SK-N-SH (cell line): ENCODE data around the gene CYSTM1. TPM values are rescaled to one million over a fixed set of nuclear protein-coding genes. Genes with fewer than 3 reads are reported as not detected.

ENCODE experiments used
- CTCF ChIA-PET: fragments of 300-600, 350-600 bp; formaldehyde crosslinking; extraction: SDS; loops from one replicate; lab custom pipeline; 2021; lab: Yijun Ruan, JAX
- POLR2A ChIA-PET: fragments of 350-600 bp; sonication (Branson Sonifier 250); formaldehyde crosslinking; extraction: SDS; loops from one replicate; lab custom pipeline; 2020; ENCODE audit warnings: antibody characterized with exemption, inconsistent platforms; lab: Yijun Ruan, JAX
- DNase-seq: peaks from one replicate; pipeline ENCODE4 v3.0.0; 2012
- H2AFZ ChIP-seq: fragments of 200-600 bp; sonication (generic); 2 replicates; pipeline ENCODE4 v1.8.1; 2016; ENCODE audit warnings: antibody characterized with exemption, mild to moderate bottlenecking, low read depth
- H3F3A ChIP-seq: fragments of 200-600 bp; sonication (generic); replicated peaks from 2 replicates; pipeline ENCODE3; 2016; ENCODE audit warnings: antibody characterized with exemption, mild to moderate bottlenecking; ENCODE audit not compliant: insufficient read depth
- H3K27ac ChIP-seq, 2 experiments: fragments of 200-500 bp in 1 of 2; fragments of 200-600 bp in 1 of 2; sonication (Bioruptor generic) in 1 of 2; sonication (generic), shearing (Covaris generic) in 1 of 2; 2 replicates each; pipeline versions ENCODE4 v1.5.1 to v1.6.1; 2014 to 2016; ENCODE audit warnings: low read depth in 2 of 2, inconsistent platforms in 1 of 2, low read length in 1 of 2, mild to moderate bottlenecking in 1 of 2, mixed read lengths in 1 of 2
- H3K27me3 ChIP-seq: fragments of 200-600 bp; sonication (generic), shearing (Covaris generic); 2 replicates; pipeline ENCODE4 v1.6.1; 2016; ENCODE audit warnings: mixed run types; ENCODE audit not compliant: insufficient read depth
- H3K36me3 ChIP-seq, 2 experiments: fragments of 200-500 bp in 1 of 2; fragments of 200-600 bp in 1 of 2; sonication (Bioruptor generic) in 1 of 2; sonication (generic) in 1 of 2; replicated peaks in 1 of 2; 2 replicates each; pipeline versions ENCODE3 to v1.5.1; 2014 to 2016; ENCODE audit warnings: low read length in 1 of 2, mild to moderate bottlenecking in 1 of 2; ENCODE audit not compliant: insufficient read depth in 2 of 2, control insufficient read depth in 1 of 2
- H3K4me1 ChIP-seq, 2 experiments: fragments of 200-500 bp in 1 of 2; fragments of 200-600 bp in 1 of 2; sonication (Bioruptor generic) in 1 of 2; sonication (generic), shearing (Covaris generic) in 1 of 2; 2 replicates each; pipeline versions ENCODE4 v1.5.1 to v1.6.1; 2014 to 2016; ENCODE audit warnings: low read depth in 1 of 2, low read length in 1 of 2, mixed run types in 1 of 2; ENCODE audit not compliant: insufficient read depth in 2 of 2, control insufficient read depth in 1 of 2
- H3K4me2 ChIP-seq: fragments of 200-600 bp; sonication (generic), shearing (Covaris generic); 2 replicates; pipeline ENCODE4 v1.6.1; 2017; ENCODE audit warnings: mixed run types
- H3K4me3 ChIP-seq, 2 experiments: fragments of 200-500 bp in 1 of 2; fragments of 200-600 bp in 1 of 2; sonication (Bioruptor generic) in 1 of 2; sonication (generic), shearing (Covaris generic) in 1 of 2; 2 replicates each; pipeline versions ENCODE4 v1.5.1 to v1.8.1; 2014 to 2016; ENCODE audit warnings: low read depth in 2 of 2, inconsistent platforms in 1 of 2, low read length in 1 of 2, mild to moderate bottlenecking in 1 of 2, mixed read lengths in 1 of 2, moderate library complexity in 1 of 2
- H3K79me2 ChIP-seq: fragments of 200-600 bp; sonication (generic); 2 replicates; pipeline ENCODE4 v1.8.1; 2017; ENCODE audit warnings: mild to moderate bottlenecking; ENCODE audit not compliant: insufficient read depth
- H3K9ac ChIP-seq: fragments of 200-600 bp; sonication (generic); 2 replicates; pipeline ENCODE4 v1.6.1; 2017; ENCODE audit warnings: mixed run types
- H3K9me2 ChIP-seq: fragments of 200-600 bp; sonication (generic); 2 replicates; pipeline ENCODE4 v1.6.1; 2017; ENCODE audit warnings: mixed run types
- H3K9me3 ChIP-seq: fragments of 200-600 bp; sonication (generic); 2 replicates; pipeline ENCODE4 v1.6.1; 2017; ENCODE audit warnings: mixed run types, mild to moderate bottlenecking, moderate library complexity
- H4K20me1 ChIP-seq: fragments of 200-600 bp; sonication (generic); 2 replicates; pipeline ENCODE4 v1.6.1; 2017; ENCODE audit warnings: mild to moderate bottlenecking, mixed run types; ENCODE audit not compliant: insufficient read depth
- CHD2 ChIP-seq: fragments of 150-350 bp; IDR thresholded peaks from 2 replicates; pipeline ENCODE4 v1.6.1; 2018; ENCODE audit warnings: low read length; ENCODE audit not compliant: partially characterized antibody
- ELF1 ChIP-seq: IDR thresholded peaks from 2 replicates; pipeline ENCODE4 v1.4.0; 2012
- FOSL2 ChIP-seq: IDR thresholded peaks from 2 replicates; pipeline ENCODE4 v1.4.0; 2012; ENCODE audit warnings: low read depth, mild to moderate bottlenecking, moderate library complexity, borderline replicate concordance
- FOXM1 ChIP-seq: IDR thresholded peaks from 2 replicates; pipeline ENCODE4 v1.4.0; 2012; ENCODE audit warnings: low read depth, mild to moderate bottlenecking
- GABPA ChIP-seq: IDR thresholded peaks from 2 replicates; pipeline ENCODE4 v1.4.0; 2012; ENCODE audit warnings: low read depth, mild to moderate bottlenecking
- MEF2A ChIP-seq: IDR thresholded peaks from 2 replicates; pipeline ENCODE4 v1.4.0; 2012; ENCODE audit warnings: low read depth, borderline replicate concordance
- MXI1 ChIP-seq: IDR thresholded peaks from 2 replicates; pipeline ENCODE4 v1.6.1; 2012; ENCODE audit warnings: mild to moderate bottlenecking, low read depth, low read length, improper control_type of control experiment
- NFIC ChIP-seq: IDR thresholded peaks from 2 replicates; pipeline ENCODE4 v1.4.0; 2012; ENCODE audit warnings: borderline replicate concordance
- NRF1 ChIP-seq: IDR thresholded peaks from 2 replicates; pipeline ENCODE4 v1.6.1; 2012; ENCODE audit warnings: low read depth, mild to moderate bottlenecking, low read length
- POLR2AphosphoS5 ChIP-seq: IDR thresholded peaks from 2 replicates; pipeline ENCODE4 v1.6.1; 2012; ENCODE audit warnings: low read depth, low read length
- RFX5 ChIP-seq: IDR thresholded peaks from 2 replicates; pipeline ENCODE4 v1.6.1; 2012; ENCODE audit warnings: mild to moderate bottlenecking, improper control_type of control experiment, low read length
- RXRA ChIP-seq: IDR thresholded peaks from 2 replicates; pipeline ENCODE4 v1.4.0; 2012; ENCODE audit warnings: low read depth, mild to moderate bottlenecking, borderline replicate concordance
- TAF1 ChIP-seq: IDR thresholded peaks from 2 replicates; pipeline ENCODE4 v1.6.1; 2012; ENCODE audit warnings: low read depth, mild to moderate bottlenecking, low read length, moderate library complexity, borderline replicate concordance
- WGBS: methylation state at CpG from one replicate; pipeline ENCODE4 v1.1.6; 2017; ENCODE audit warnings: low lambda C conversion rate; 5-methylcytosine and 5-hydroxymethylcytosine counted together
- polyA plus RNA-seq, 3 experiments: library from polyadenylated mRNA; depleted of rRNA; stranded (reverse); fragments of >200 nt; gene quantifications; 2 replicates each; pipeline ENCODE4 v1.2.3, GENCODE V29; 2012
- TF ChIP-seq, protein P1 (sequence below): IDR thresholded peaks from 2 replicates; pipeline ENCODE4 v1.4.0; 2012; ENCODE audit warnings: low read depth
- TF ChIP-seq, protein P2 (sequence below): fragments of 150-350 bp; IDR thresholded peaks from 2 replicates; pipeline ENCODE4 v1.6.1; 2017; ENCODE audit warnings: antibody characterized with exemption, low read length, low read depth, borderline replicate concordance
- TF ChIP-seq, protein P3 (sequence below): fragments of 200-600 bp; sonication (generic); IDR thresholded peaks from 2 replicates; pipeline ENCODE4 v1.6.1; 2017; ENCODE audit warnings: antibody characterized with exemption, mild to moderate bottlenecking, moderate library complexity
- TF ChIP-seq, protein P4 (sequence below): IDR thresholded peaks from 2 replicates; pipeline ENCODE4; 2012
- TF ChIP-seq, protein P5 (sequence below): IDR thresholded peaks from 2 replicates; pipeline ENCODE4 v1.4.0; 2012; ENCODE audit warnings: low read depth, borderline replicate concordance
- TF ChIP-seq, protein P6 (sequence below): fragments of 150-350 bp; IDR thresholded peaks from 2 replicates; pipeline ENCODE4 v1.6.1; 2016; ENCODE audit warnings: mild to moderate bottlenecking, low read depth, low read length

Gene CYSTM1
- polyA plus RNA-seq, 1 of the 3 experiments (the other 2 are of a cell fraction) = 27.1 TPM

DNA sequence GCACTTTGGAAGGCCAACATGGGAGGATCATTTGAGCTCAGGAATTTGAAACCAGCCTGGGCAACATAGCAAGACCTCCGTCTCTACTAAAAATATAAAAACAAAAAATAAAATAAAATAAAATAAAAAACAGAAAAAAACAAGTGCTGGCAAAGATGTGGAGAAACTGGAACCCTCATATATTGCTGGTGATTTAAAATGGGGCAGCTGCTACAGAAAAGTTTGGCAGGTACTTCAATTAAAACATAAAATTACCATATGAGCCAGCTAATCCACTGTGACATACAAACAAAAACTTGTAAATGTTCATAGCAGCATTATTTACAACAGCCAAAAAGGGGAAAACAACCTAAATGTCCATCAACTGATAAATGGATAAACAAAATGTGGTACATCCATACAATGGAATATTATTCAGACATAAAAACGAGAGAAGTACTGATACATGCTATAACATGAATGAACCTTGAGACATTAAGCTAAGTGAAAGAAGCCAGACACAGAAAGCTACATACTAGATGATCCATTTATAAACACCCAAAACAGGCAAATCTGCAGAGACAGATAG lies 85.2 kb downstream of the CYSTM1 start:
- no peak overlapping the region for H3K4me3 ChIP-seq
- CTCF ChIA-PET = interaction anchor here (1.2 to 3.1 kb wide), 4 partner anchors 11 to 92 kb away, joined by 3 to 14 read pairs (median 6); partner anchors contain the start of gene HBEGF
- H3K27me3 ChIP-seq = no peaks in the 10 kb centered on the region
- no peak overlapping the region for H3K4me2 ChIP-seq
- H3K9ac ChIP-seq = no peak overlapping the region
- no peaks in the 10 kb centered on the region for H4K20me1 ChIP-seq
- DNase-seq = no peak
- peaks cover 30% of the 10 kb centered on the region for H3F3A ChIP-seq
- peaks cover 2 to 3% of the 10 kb centered on the region in 2 experiments for H3K36me3 ChIP-seq
- peak overlapping the region in 1 of 2 experiments; percentile 79; a peak in 1 of 4 replicates for H3K27ac ChIP-seq
- no peak overlapping the region for H2AFZ ChIP-seq
- TF ChIP-seq NRF1 (no peak), RFX5 (no peak), MXI1 (no peak)
- TF ChIP-seq, protein P1, sequence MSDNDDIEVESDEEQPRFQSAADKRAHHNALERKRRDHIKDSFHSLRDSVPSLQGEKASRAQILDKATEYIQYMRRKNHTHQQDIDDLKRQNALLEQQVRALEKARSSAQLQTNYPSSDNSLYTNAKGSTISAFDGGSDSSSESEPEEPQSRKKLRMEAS = no peak
- H3K9me3 ChIP-seq = no peaks in the 10 kb centered on the region
- H3K79me2 ChIP-seq = peaks cover 61% of the 10 kb centered on the region
- no peaks in the 10 kb centered on the region for H3K9me2 ChIP-seq
- H3K4me1 ChIP-seq = peaks cover 7 to 24% of the 10 kb centered on the region in 2 experiments; a peak in 3 of 4 replicates
- 88% methylated on average over 2 of the region's 2 CpGs for WGBS
- POLR2A ChIA-PET = no interaction called here

DNA sequence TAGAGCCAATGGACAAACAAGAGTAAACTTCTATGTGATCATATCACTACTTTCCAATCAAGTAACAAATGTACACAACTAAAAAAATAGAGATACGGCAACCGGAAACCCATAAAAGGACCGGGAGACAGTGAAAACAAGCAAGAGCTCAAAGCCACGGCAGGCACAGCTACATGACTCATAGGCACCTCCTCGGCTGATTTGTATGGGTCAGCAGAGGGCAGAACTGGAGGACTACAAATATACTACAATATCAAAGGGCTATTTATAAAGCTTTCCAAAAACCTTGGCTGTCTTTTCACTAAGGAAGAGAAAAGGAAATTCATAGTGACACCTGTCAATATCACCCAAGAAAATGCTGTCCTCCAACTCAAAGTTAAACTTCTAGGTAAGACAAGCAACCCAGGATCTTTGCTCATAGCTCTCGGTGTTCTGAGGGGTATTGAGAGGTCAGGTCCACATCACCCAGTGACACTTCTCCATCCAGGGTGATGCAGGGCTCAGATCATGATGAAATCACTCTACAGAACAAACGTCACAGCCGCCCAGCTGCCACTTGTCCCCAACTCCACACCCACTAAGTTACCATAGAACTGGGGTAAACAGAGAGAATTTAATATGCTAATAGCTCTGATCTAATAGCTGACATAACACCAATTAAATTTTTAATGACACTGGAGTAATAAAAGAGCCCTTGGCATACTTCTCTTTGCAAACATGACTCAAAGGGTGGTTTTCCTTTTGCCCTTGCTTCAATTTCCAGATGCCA lies 86.6 kb downstream of the CYSTM1 start:
- ChIA-PET CTCF (interaction anchor here (1.0 to 3.1 kb wide), 5 partner anchors 17 to 90 kb away, joined by 3 to 14 read pairs (median 6); partner anchors contain the start of gene HBEGF), POLR2A (interaction anchor here (0.6 kb wide), 1 partner anchor 830 kb away, joined by 5 read pairs; no protein-coding TSS in a partner anchor)
- H3K79me2 ChIP-seq = peaks cover 50% of the 10 kb centered on the region
- H3K4me1 ChIP-seq = peaks cover 7 to 24% of the 10 kb centered on the region in 2 experiments; a peak in 3 of 4 replicates
- H3K9me2 ChIP-seq = no peaks in the 10 kb centered on the region
- peak overlapping the region in 1 of 2 experiments; percentile 79; a peak in 2 of 4 replicates for H3K27ac ChIP-seq
- 39% methylated on average over 8 of the region's 8 CpGs for WGBS
- no peak overlapping the region for H3K9ac ChIP-seq
- H3K4me2 ChIP-seq = peak overlapping the region; percentile 6
- no peaks in the 10 kb centered on the region for H4K20me1 ChIP-seq
- no peak for DNase-seq
- H3F3A ChIP-seq = peaks cover 30% of the 10 kb centered on the region
- H3K9me3 ChIP-seq = no peaks in the 10 kb centered on the region
- no peak overlapping the region for H3K4me3 ChIP-seq
- H2AFZ ChIP-seq = peak overlapping the region; percentile 61
- no peaks in the 10 kb centered on the region for H3K27me3 ChIP-seq
- peaks cover 2 to 3% of the 10 kb centered on the region in 2 experiments for H3K36me3 ChIP-seq
- TF ChIP-seq, protein P2, sequence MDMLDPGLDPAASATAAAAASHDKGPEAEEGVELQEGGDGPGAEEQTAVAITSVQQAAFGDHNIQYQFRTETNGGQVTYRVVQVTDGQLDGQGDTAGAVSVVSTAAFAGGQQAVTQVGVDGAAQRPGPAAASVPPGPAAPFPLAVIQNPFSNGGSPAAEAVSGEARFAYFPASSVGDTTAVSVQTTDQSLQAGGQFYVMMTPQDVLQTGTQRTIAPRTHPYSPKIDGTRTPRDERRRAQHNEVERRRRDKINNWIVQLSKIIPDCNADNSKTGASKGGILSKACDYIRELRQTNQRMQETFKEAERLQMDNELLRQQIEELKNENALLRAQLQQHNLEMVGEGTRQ = no peak
- no peak for TF ChIP-seq RXRA
- TF ChIP-seq, protein P3, sequence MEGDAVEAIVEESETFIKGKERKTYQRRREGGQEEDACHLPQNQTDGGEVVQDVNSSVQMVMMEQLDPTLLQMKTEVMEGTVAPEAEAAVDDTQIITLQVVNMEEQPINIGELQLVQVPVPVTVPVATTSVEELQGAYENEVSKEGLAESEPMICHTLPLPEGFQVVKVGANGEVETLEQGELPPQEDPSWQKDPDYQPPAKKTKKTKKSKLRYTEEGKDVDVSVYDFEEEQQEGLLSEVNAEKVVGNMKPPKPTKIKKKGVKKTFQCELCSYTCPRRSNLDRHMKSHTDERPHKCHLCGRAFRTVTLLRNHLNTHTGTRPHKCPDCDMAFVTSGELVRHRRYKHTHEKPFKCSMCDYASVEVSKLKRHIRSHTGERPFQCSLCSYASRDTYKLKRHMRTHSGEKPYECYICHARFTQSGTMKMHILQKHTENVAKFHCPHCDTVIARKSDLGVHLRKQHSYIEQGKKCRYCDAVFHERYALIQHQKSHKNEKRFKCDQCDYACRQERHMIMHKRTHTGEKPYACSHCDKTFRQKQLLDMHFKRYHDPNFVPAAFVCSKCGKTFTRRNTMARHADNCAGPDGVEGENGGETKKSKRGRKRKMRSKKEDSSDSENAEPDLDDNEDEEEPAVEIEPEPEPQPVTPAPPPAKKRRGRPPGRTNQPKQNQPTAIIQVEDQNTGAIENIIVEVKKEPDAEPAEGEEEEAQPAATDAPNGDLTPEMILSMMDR = peak; percentile 38
- TF ChIP-seq, protein P4, sequence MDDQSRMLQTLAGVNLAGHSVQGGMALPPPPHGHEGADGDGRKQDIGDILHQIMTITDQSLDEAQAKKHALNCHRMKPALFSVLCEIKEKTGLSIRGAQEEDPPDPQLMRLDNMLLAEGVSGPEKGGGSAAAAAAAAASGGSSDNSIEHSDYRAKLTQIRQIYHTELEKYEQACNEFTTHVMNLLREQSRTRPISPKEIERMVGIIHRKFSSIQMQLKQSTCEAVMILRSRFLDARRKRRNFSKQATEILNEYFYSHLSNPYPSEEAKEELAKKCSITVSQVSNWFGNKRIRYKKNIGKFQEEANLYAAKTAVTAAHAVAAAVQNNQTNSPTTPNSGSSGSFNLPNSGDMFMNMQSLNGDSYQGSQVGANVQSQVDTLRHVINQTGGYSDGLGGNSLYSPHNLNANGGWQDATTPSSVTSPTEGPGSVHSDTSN = peak; percentile 48
- no peak for TF ChIP-seq POLR2AphosphoS5
- TF ChIP-seq, protein P5, sequence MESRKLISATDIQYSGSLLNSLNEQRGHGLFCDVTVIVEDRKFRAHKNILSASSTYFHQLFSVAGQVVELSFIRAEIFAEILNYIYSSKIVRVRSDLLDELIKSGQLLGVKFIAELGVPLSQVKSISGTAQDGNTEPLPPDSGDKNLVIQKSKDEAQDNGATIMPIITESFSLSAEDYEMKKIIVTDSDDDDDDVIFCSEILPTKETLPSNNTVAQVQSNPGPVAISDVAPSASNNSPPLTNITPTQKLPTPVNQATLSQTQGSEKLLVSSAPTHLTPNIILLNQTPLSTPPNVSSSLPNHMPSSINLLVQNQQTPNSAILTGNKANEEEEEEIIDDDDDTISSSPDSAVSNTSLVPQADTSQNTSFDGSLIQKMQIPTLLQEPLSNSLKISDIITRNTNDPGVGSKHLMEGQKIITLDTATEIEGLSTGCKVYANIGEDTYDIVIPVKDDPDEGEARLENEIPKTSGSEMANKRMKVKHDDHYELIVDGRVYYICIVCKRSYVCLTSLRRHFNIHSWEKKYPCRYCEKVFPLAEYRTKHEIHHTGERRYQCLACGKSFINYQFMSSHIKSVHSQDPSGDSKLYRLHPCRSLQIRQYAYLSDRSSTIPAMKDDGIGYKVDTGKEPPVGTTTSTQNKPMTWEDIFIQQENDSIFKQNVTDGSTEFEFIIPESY = no peak
- no peak for TF ChIP-seq ELF1
- peak; percentile 78 for TF ChIP-seq FOSL2
- no peak for TF ChIP-seq MEF2A
- no peak for TF ChIP-seq FOXM1
- no peak for TF ChIP-seq GABPA
- TF ChIP-seq CHD2 = no peak
- TF ChIP-seq RFX5 = no peak
- TF ChIP-seq, protein P6, sequence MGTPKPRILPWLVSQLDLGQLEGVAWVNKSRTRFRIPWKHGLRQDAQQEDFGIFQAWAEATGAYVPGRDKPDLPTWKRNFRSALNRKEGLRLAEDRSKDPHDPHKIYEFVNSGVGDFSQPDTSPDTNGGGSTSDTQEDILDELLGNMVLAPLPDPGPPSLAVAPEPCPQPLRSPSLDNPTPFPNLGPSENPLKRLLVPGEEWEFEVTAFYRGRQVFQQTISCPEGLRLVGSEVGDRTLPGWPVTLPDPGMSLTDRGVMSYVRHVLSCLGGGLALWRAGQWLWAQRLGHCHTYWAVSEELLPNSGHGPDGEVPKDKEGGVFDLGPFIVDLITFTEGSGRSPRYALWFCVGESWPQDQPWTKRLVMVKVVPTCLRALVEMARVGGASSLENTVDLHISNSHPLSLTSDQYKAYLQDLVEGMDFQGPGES = no peak
- TF ChIP-seq NFIC = no peak
- TF ChIP-seq TAF1 = no peak
